Measurements from ENCODE around the gene ANP32E.

ANP32E gene

GRCh38 chr1:150263549-150263948 is 27.6 kb upstream of the ANP32E start:
- no peak overlapping the region for H3K9ac ChIP-seq (ENCODE audit: low read length)
- H3K9me3 ChIP-seq (replicated peaks; ENCODE audit: insufficient read depth, low read length): no peaks in the 10 kb centered on the region
- no peaks in the 10 kb centered on the region for H3K9me2 ChIP-seq (replicated peaks; ENCODE audit: insufficient read depth, low read length)

DNA sequence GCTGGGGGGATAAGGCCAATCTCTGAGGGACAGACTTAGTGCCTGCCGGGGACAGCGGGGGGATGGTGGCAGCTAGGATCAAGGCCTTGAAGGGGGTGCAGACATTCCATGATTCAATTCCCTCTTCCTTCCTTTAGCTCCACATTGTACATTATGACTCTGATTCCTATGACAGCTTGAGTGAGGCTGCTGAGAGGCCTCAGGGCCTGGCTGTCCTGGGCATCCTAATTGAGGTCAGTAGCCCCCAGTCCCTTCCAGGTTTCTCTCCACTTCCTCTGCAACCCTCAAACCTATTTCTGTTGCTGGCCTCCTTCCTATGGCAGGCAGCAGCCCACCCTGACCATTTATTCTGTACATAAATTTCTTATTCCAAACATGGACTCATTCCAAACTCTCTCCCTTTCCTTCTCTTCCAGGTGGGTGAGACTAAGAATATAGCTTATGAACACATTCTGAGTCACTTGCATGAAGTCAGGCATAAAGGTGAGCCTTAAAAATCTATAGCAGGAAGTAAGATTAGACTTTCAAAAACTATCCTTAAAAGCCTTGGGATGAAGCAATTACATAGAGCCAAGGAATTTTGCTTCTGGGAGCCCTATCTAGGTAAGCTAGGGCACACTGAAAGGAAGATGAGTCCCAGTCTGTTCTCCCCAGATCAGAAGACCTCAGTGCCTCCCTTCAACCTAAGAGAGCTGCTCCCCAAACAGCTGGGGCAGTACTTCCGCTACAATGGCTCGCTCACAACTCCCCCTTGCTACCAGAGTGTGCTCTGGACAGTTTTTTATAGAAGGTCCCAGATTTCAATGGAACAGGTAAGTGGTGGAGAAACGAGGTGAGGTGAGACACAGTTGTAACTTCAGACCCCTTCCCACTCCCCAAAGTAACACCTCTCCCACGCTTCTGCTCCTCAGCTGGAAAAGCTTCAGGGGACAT is 26.7 kb upstream of the ANP32E start:
- Histone ChIP-seq H3K9me3 (replicated peaks; ENCODE audit: insufficient read depth, low read length) (no peaks in the 10 kb centered on the region), H3K9me2 (replicated peaks; ENCODE audit: insufficient read depth, low read length) (no peaks in the 10 kb centered on the region), H3F3A (ENCODE audit: insufficient read depth, low read length) (peaks cover 4% of the 10 kb centered on the region; the same call in 1 of the 2 replicates), H3K27me3 (replicated peaks; ENCODE audit: insufficient read depth, low read length) (peaks cover 13% of the 10 kb centered on the region; the same call in 1 of the 2 replicates), H3K79me2 (ENCODE audit: low read length) (peaks cover 20% of the 10 kb centered on the region), H3K36me3 (replicated peaks; ENCODE audit: insufficient read depth, low read length) (peaks cover 16% of the 10 kb centered on the region), H3K4me1 (ENCODE audit: low read length) (peaks cover 8% of the 10 kb centered on the region), H2AFZ (ENCODE audit: low read length) (no peak overlapping the region), H3K9ac (ENCODE audit: low read length) (no peak overlapping the region), H3K27ac (ENCODE audit: low read length) (no peak overlapping the region), H3K4me3 (ENCODE audit: low read length) (no peak overlapping the region), H3K4me2 (ENCODE audit: low read depth, low read length) (no peak overlapping the region), H4K20me1 (ENCODE audit: insufficient read depth, low read length) (no peaks in the 10 kb centered on the region)
- DNase-seq: no peak
- TF ChIP-seq EZH2phosphoT487 (IDR thresholded peaks at IDR 0.05; ENCODE audit: low read length) (no peak), EZH2 (optimal IDR thresholded peaks at IDR 0.05; ENCODE audit: low read depth, low read length) (no peak)
- TF ChIP-seq, protein P1, sequence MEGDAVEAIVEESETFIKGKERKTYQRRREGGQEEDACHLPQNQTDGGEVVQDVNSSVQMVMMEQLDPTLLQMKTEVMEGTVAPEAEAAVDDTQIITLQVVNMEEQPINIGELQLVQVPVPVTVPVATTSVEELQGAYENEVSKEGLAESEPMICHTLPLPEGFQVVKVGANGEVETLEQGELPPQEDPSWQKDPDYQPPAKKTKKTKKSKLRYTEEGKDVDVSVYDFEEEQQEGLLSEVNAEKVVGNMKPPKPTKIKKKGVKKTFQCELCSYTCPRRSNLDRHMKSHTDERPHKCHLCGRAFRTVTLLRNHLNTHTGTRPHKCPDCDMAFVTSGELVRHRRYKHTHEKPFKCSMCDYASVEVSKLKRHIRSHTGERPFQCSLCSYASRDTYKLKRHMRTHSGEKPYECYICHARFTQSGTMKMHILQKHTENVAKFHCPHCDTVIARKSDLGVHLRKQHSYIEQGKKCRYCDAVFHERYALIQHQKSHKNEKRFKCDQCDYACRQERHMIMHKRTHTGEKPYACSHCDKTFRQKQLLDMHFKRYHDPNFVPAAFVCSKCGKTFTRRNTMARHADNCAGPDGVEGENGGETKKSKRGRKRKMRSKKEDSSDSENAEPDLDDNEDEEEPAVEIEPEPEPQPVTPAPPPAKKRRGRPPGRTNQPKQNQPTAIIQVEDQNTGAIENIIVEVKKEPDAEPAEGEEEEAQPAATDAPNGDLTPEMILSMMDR (IDR thresholded peaks at IDR 0.05; ENCODE audit: low read length): no peak

More at GRCh38 chr1:150263549-150263948, 27.6 kb upstream of the ANP32E start:
- Histone ChIP-seq H3K79me2 (ENCODE audit: low read length) (peaks cover 29% of the 10 kb centered on the region), H3K27ac (ENCODE audit: low read length) (no peak overlapping the region), H3K27me3 (replicated peaks; ENCODE audit: insufficient read depth, low read length) (peaks cover 4% of the 10 kb centered on the region; the same call in 1 of the 2 replicates), H3F3A (ENCODE audit: insufficient read depth, low read length) (peaks cover 4% of the 10 kb centered on the region; the same call in 1 of the 2 replicates), H3K36me3 (replicated peaks; ENCODE audit: insufficient read depth, low read length) (peaks cover 16% of the 10 kb centered on the region), H4K20me1 (ENCODE audit: insufficient read depth, low read length) (no peaks in the 10 kb centered on the region), H3K4me1 (ENCODE audit: low read length) (peaks cover 8% of the 10 kb centered on the region), H2AFZ (ENCODE audit: low read length) (no peak overlapping the region), H3K4me2 (ENCODE audit: low read depth, low read length) (no peak overlapping the region), H3K4me3 (ENCODE audit: low read length) (no peak overlapping the region)
- TF ChIP-seq, protein P1 (IDR thresholded peaks at IDR 0.05; ENCODE audit: low read length): no peak
- DNase-seq: no peak

DNA sequence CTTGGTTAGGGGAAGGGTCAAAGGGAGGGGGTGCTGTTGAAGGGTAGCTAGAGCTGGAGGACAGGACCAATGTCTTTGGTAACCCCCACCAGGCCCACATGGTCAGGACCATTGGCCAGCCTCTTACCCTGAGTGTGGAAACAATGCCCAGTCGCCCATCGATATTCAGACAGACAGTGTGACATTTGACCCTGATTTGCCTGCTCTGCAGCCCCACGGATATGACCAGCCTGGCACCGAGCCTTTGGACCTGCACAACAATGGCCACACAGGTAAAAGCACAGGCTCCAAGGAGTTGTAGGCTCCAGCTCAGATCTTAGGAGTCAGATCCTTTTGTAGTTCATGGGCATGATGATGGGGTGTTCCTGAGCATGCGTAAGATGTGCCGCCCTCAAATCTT is 25.5 kb upstream of the ANP32E start:
- peaks cover 24% of the 10 kb centered on the region for H3K27me3 ChIP-seq (replicated peaks; ENCODE audit: insufficient read depth, low read length)
- H3F3A ChIP-seq (ENCODE audit: insufficient read depth, low read length): peaks cover 4% of the 10 kb centered on the region; the same call in 1 of the 2 replicates
- no peak for TF ChIP-seq EZH2phosphoT487 (IDR thresholded peaks at IDR 0.05; ENCODE audit: low read length)
- TF ChIP-seq, protein P1 (IDR thresholded peaks at IDR 0.05; ENCODE audit: low read length): no peak
- TF ChIP-seq EZH2 (optimal IDR thresholded peaks at IDR 0.05; ENCODE audit: low read depth, low read length): no peak
- no peaks in the 10 kb centered on the region for H4K20me1 ChIP-seq (ENCODE audit: insufficient read depth, low read length)
- no peak for DNase-seq
- H3K4me1 ChIP-seq (ENCODE audit: low read length): peaks cover 4% of the 10 kb centered on the region
- no peak overlapping the region for H3K4me2 ChIP-seq (ENCODE audit: low read depth, low read length)
- peaks cover 8% of the 10 kb centered on the region for H3K36me3 ChIP-seq (replicated peaks; ENCODE audit: insufficient read depth, low read length)
- no peak overlapping the region for H3K27ac ChIP-seq (ENCODE audit: low read length)
- H2AFZ ChIP-seq (ENCODE audit: low read length): no peak overlapping the region
- H3K79me2 ChIP-seq (ENCODE audit: low read length): peaks cover 7% of the 10 kb centered on the region
- H3K9me2 ChIP-seq (replicated peaks; ENCODE audit: insufficient read depth, low read length): no peaks in the 10 kb centered on the region
- H3K4me3 ChIP-seq (ENCODE audit: low read length): no peak overlapping the region
- H3K9ac ChIP-seq (ENCODE audit: low read length): no peak overlapping the region
- no peaks in the 10 kb centered on the region for H3K9me3 ChIP-seq (replicated peaks; ENCODE audit: insufficient read depth, low read length)
